Tibial artery (tissue), 4 donors: ENCODE results near the gene EPB41L4B.

Experiments
- DNase-seq, 2 donors: peaks; one replicate each; pipeline ENCODE4 v3.0.0-alpha.2; 2019
- H3K27ac ChIP-seq, 2 donors: fragments of 200-600 bp; sonication (generic) in 1 of 2; 1 replicate in 1 of 2; 2 replicates in 1 of 2; pipeline ENCODE4 v1.5.1; 2018 to 2019; ENCODE audit warnings: mild to moderate bottlenecking in 1 of 2
- H3K27me3 ChIP-seq, 2 donors: fragments of 200-600 bp; sonication (generic) in 1 of 2; one replicate each; pipeline versions ENCODE4 v1.5.1 to v1.6.0; 2016 to 2019
- H3K36me3 ChIP-seq, 3 donors: fragments of 200-600 bp; sonication (generic) in 2 of 3; one replicate each; pipeline ENCODE4 v1.5.1; 2016 to 2019; ENCODE audit warnings: mild to moderate bottlenecking in 2 of 3
- H3K4me1 ChIP-seq, 4 donors: fragments of 200-600 bp; sonication (generic) in 2 of 4; 1 replicate in 3 of 4; 2 replicates in 1 of 4; pipeline ENCODE4 v1.5.1; 2016 to 2019
- H3K4me3 ChIP-seq, 2 donors: fragments of 200-600 bp; sonication (generic) in 1 of 2; 1 replicate in 1 of 2; 2 replicates in 1 of 2; pipeline ENCODE4 v1.5.1; 2018 to 2019; ENCODE audit warnings: mild to moderate bottlenecking in 2 of 2
- H3K9me3 ChIP-seq, 3 donors: fragments of 200-600 bp; sonication (generic) in 1 of 3; one replicate each; pipeline ENCODE4 v1.5.1; 2016 to 2019
- CTCF ChIP-seq, 2 experiments: fragments of 200-600 bp in 1 of 2; fragments of 450-650 bp in 1 of 2; IDR thresholded peaks; one replicate each; pipeline ENCODE4 v1.5.1; 2017 to 2019; ENCODE audit warnings: antibody characterized with exemption in 2 of 2, mild to moderate bottlenecking in 1 of 2, moderate library complexity in 1 of 2
- intact Hi-C: fragments of 100-400 bp; cut with DNase I; formaldehyde crosslinking; loops from one replicate; pipeline ENCODE4 v1.15.0; 2023; ENCODE audit warnings: low total_unique reads

The EPB41L4B gene

DNA sequence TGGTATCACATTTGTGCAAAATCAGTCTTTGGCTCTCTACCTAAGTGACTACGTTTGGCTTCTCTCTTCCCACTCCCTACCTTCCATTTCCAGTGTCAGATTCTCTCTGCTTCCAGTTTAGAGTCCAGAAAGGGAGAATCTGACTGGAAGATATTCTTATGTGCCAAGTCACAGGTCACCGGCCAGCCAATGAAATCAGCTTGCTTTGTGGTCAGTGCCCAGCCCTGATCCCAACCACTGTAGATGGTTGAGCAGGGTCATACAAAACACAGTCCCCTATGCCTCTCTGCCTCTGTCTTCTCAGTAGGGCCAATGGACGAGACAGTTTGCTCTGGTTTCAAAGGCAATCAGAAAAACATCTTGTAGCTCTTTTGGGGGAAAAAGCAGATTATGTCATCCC, 15.6 kb upstream of the EPB41L4B start:
- Histone ChIP-seq H3K27me3 (no peaks in the 10 kb centered on the region), H3K4me1 (peaks cover 0 to 5% (median 2%) of the 10 kb centered on the region in 4 donors), H3K27ac (no peak overlapping the region), H3K36me3 (no peaks in the 10 kb centered on the region), H3K9me3 (no peaks in the 10 kb centered on the region), H3K4me3 (no peak overlapping the region)
- intact Hi-C loops = no loop called here
- TF ChIP-seq CTCF (IDR thresholded peaks at IDR 0.05) = no peak
- peak in 1 of 2 donors; percentile 29 for DNase-seq

- no peaks in the 10 kb centered on the region for H3K9me3 ChIP-seq
- H3K4me3 ChIP-seq = no peak overlapping the region
- no peak for TF ChIP-seq CTCF (IDR thresholded peaks at IDR 0.05)
- H3K27ac ChIP-seq = no peak overlapping the region
- H3K4me1 ChIP-seq = peaks cover 0 to 10% (median 6%) of the 10 kb centered on the region in 4 donors
- DNase-seq = no peak
- H3K36me3 ChIP-seq = no peaks in the 10 kb centered on the region
- intact Hi-C loops = no loop called here
- no peaks in the 10 kb centered on the region for H3K27me3 ChIP-seq
Measured at GRCh38 chr9:109335929-109336328, 15.1 kb upstream of the EPB41L4B start.

GRCh38 chr9:109335121-109335520, 14.3 kb upstream of the EPB41L4B start:
- Histone ChIP-seq H3K4me3 (no peak overlapping the region), H3K27ac (no peak overlapping the region), H3K9me3 (no peaks in the 10 kb centered on the region), H3K4me1 (peaks cover 0 to 13% (median 6%) of the 10 kb centered on the region in 4 donors), H3K36me3 (no peaks in the 10 kb centered on the region), H3K27me3 (no peaks in the 10 kb centered on the region)
- no peak for TF ChIP-seq CTCF (IDR thresholded peaks at IDR 0.05)
- intact Hi-C loops = no loop called here
- no peak for DNase-seq

DNA sequence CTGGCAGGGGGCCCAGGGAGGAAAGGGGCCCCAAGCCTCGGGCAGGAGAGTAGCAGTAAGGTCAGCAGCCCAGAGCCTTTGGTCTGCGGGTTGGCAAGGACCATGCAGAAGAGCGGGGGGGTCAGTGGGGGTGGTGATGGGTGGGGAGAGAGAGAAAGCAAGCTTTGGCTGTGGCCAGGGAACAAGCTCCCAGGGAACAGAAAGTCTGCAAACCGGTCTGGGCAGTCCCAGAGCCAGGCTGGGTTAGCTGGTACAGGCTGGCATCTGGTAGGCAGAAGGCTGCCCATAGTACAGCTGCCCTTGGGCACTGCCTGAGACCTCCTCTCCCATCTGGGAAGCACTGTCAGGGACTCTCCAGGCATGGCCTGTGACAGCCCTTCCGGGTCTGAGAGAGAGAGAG, 10.5 kb upstream of the EPB41L4B start:
- H3K9me3 ChIP-seq = no peaks in the 10 kb centered on the region
- H3K4me3 ChIP-seq = no peak overlapping the region
- no peak overlapping the region for H3K27ac ChIP-seq
- H3K36me3 ChIP-seq = no peaks in the 10 kb centered on the region
- TF ChIP-seq CTCF (IDR thresholded peaks at IDR 0.05) = no peak
- H3K27me3 ChIP-seq = no peaks in the 10 kb centered on the region
- DNase-seq = peak in 1 of 2 donors; percentile 69
- H3K4me1 ChIP-seq = peaks cover 0 to 20% (median 7%) of the 10 kb centered on the region in 4 donors
- intact Hi-C loops = no loop called here

GRCh38 chr9:109329638-109330258, 8.9 kb upstream of the EPB41L4B start:
- Histone ChIP-seq H3K27ac (no peak overlapping the region), H3K36me3 (no peaks in the 10 kb centered on the region), H3K4me3 (no peak overlapping the region), H3K27me3 (no peaks in the 10 kb centered on the region), H3K4me1 (peaks cover 0 to 20% (median 7%) of the 10 kb centered on the region in 4 donors), H3K9me3 (no peaks in the 10 kb centered on the region)
- no peak for DNase-seq
- TF ChIP-seq CTCF (IDR thresholded peaks at IDR 0.05) = no peak
- intact Hi-C loops = no loop called here
